Heart right ventricle (tissue), 16 donors: ENCODE data around the gene MAL. TPM values are rescaled to one million over a fixed set of nuclear protein-coding genes. Genes with fewer than 3 reads are reported as not detected.

ENCODE experiments used
- ATAC-seq, 8 donors: fragments of 200-7000 bp; cut with Tn5 transposase; one replicate each; pipeline ENCODE4 v1.9.1; 2020; ENCODE audit warnings: mild to moderate bottlenecking in 8 of 8, moderate library complexity in 8 of 8, moderate number of reproducible peaks in 1 of 8
- DNase-seq, 2 donors: peaks; one replicate each; pipeline ENCODE4 v3.0.0-alpha.2; 2020
- H3K27ac ChIP-seq, 10 donors: fragments of 200-600 bp; sonication (generic) in 2 of 10; one replicate each; pipeline versions ENCODE4 v1.5.0 to v1.8.0; 2020 to 2022; ENCODE audit warnings: mild to moderate bottlenecking in 3 of 10
- H3K27me3 ChIP-seq, 7 donors: fragments of 200-600 bp; one replicate each; pipeline ENCODE4 v1.8.0; 2021 to 2022; ENCODE audit warnings: mild to moderate bottlenecking in 2 of 7
- H3K36me3 ChIP-seq, 9 donors: fragments of 200-600 bp; sonication (generic) in 1 of 9; one replicate each; pipeline versions ENCODE4 v1.5.0 to v1.8.0; 2020 to 2022; ENCODE audit warnings: mild to moderate bottlenecking in 2 of 9
- H3K4me1 ChIP-seq, 9 donors: fragments of 200-600 bp; sonication (generic) in 1 of 9; one replicate each; pipeline versions ENCODE4 v1.5.0 to v1.8.0; 2020 to 2022; ENCODE audit warnings: mild to moderate bottlenecking in 4 of 9
- H3K4me3 ChIP-seq, 10 donors: fragments of 200-600 bp; sonication (generic) in 2 of 10; one replicate each; pipeline versions ENCODE4 v1.5.0 to v1.8.0; 2020 to 2022; ENCODE audit warnings: mild to moderate bottlenecking in 7 of 10, moderate library complexity in 2 of 10
- H3K9me3 ChIP-seq, 11 donors: fragments of 200-600 bp in 10 of 11; sonication (generic) in 2 of 11; one replicate each; pipeline versions ENCODE4 v1.5.0 to v1.8.0; 2013 to 2022; ENCODE audit warnings: mild to moderate bottlenecking in 2 of 11, control low read depth in 1 of 11, moderate library complexity in 1 of 11
- WGBS, 2 donors: extraction: QIAGEN DNeasy Blood & Tissue Kit; methylation state at CpG; one replicate each; pipeline ENCODE4 v1.1.7; 2013; ENCODE audit warnings: inconsistent platforms in 1 of 2; 5-methylcytosine and 5-hydroxymethylcytosine counted together
- intact Hi-C, 10 donors: fragments of 100-400 bp; cut with DNase I; formaldehyde crosslinking; loops; one replicate each; pipeline versions ENCODE4 v1.11.1 to v1.14.2; 2022
- polyA plus RNA-seq, 2 donors: library from polyadenylated mRNA; stranded (reverse); fragments of 200-250 nt; gene quantifications; one replicate each; pipeline ENCODE4 v1.2.3, GENCODE V29; 2013
- total RNA-seq, 10 donors: library from RNA; stranded (reverse); fragmentation: NEBNext Ultra II Directional in 3 of 10; extraction: Animal tissue kit (Norgen Biotek cat#: 25700) in 3 of 10; gene quantifications; one replicate each; pipeline versions ENCODE4 v1.2.1 to v1.2.4, GENCODE V29; 2021 to 2023
- TF ChIP-seq, protein P1 (sequence below), 9 donors: fragments of 200-600 bp; sonication (generic) in 2 of 9; IDR thresholded peaks; one replicate each; pipeline versions ENCODE4 v1.5.0 to v1.8.0; 2021 to 2022; ENCODE audit warnings: antibody characterized with exemption in 9 of 9, mild to moderate bottlenecking in 5 of 9, moderate library complexity in 1 of 9
- donor health status: Arrhythmogenic right ventricular cardiomyopathy.
- donor health status: ischemic (EF 13 %, LVEDD 7.1; RV severe dilation, severe dysfunction).
- donor health status: healthy with polysubstance abuse.
- donor health status: DM: no; HTN: yes; CAD: no.
- donor health status: DM: no; HTN: no; CAD: no.
- donor health status: ischemic (EF 25% LVEDD 6.9; RV normal size, moderate dysfunction).
- donor health status: ischemic (EF 25% LVEDD 5.7; RV mildly dilated, moderate dysfunction).
- donor health status: healthy.
- donor health status: DM: yes; HTN: yes; CAD: no.
- donor health status: Ischemic cardiomyopathy.
- donor health status: ischemic (EF 35%, LVEDD 5.7; RV mildly dilated, moderate dysfunction).
- donor health status: nonischemic (EF 11% LVEDD 7.7; RV severe dilation, severe dysfunction).
- donor health status: DM: yes; HTN: yes; CAD: no.
- donor health status: PGD.
- donor health status: ischemic (EF 29% LVEDD 5.4; RV normal size, mild dysfunction).
- donor health status: nonischemic (EF 23%, LVEDD 6.1; RV moderate dilation, normal function).

MAL gene
- total and polyA plus RNA-seq, 12 donors, result 1.5 to 10.5 (median 3.6) TPM

DNA sequence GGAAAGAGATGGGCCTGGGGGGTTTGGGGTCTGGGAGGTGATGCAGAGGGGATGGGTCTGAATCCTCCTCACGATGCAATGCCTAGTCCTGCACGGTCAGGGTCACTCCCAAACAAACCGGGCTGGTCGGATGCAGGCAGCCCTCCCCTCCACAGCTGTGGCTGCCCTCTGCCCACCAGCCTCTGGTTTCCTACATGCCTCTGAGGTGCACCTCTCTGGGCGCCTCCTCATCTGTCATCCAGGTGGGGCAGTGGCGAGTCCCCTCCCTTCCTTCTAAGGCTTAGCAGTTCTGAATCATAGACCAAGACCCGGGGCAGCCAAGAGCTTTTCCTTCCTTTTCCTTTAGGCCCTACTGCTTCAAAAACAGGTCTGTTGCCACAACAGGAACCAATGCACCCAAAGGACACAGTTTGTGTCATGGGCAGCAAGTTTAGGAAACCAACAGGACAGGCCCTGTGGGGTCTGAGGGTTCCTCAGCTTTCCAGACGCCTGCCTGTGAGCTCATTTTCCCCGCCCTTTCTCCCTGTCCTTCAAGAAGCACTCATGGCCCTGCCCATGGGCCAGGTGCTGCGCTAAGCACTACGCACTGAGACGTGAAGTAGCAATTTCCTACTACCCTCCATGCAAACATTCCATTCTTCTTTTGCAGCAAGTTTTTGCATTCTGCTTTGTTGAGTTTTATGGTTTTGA is 6.5 kb upstream of the MAL start:
- Histone ChIP-seq H3K4me3 (no peak overlapping the region), H3K36me3 (no peaks in the 10 kb centered on the region), H3K4me1 (peaks cover 0 to 3% (median 0%) of the 10 kb centered on the region in 9 donors), H3K9me3 (no peaks in the 10 kb centered on the region), H3K27me3 (peaks cover 5 to 37% (median 23%) of the 10 kb centered on the region in 7 donors), H3K27ac (no peak overlapping the region)
- DNase-seq, result no peak
- WGBS, 2 donors, result 81% methylated on average over 12 of the region's 12 CpGs
- intact Hi-C loops, result no loop called here
- TF ChIP-seq, protein P1, sequence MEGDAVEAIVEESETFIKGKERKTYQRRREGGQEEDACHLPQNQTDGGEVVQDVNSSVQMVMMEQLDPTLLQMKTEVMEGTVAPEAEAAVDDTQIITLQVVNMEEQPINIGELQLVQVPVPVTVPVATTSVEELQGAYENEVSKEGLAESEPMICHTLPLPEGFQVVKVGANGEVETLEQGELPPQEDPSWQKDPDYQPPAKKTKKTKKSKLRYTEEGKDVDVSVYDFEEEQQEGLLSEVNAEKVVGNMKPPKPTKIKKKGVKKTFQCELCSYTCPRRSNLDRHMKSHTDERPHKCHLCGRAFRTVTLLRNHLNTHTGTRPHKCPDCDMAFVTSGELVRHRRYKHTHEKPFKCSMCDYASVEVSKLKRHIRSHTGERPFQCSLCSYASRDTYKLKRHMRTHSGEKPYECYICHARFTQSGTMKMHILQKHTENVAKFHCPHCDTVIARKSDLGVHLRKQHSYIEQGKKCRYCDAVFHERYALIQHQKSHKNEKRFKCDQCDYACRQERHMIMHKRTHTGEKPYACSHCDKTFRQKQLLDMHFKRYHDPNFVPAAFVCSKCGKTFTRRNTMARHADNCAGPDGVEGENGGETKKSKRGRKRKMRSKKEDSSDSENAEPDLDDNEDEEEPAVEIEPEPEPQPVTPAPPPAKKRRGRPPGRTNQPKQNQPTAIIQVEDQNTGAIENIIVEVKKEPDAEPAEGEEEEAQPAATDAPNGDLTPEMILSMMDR (IDR thresholded peaks at IDR 0.05), result no peak
- ATAC-seq, result no peak

DNA sequence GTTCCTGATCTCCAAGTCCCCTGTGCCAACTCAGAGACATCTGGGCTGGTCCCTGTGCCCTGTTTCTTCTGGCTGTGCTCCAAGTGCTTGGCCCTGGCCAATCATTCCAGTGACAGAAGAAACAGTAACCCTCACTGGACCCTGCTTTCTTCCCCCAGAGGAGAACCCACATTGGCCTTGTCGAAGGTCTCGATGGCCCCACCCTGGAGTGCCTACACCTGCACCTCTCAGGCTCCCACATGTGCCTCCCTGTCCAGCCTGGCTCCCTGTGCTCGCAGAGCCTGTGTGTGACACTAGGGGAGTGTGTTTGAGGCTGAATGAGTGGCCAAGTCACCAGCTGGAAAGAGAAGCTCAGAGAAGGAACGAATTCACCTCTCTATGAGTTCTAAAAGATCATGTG is 5.9 kb upstream of the MAL start:
- no peak overlapping the region for H3K27ac ChIP-seq
- ATAC-seq (no peak), DNase-seq (no peak)
- H3K36me3 ChIP-seq, result no peaks in the 10 kb centered on the region
- intact Hi-C loops, result no loop called here
- no peaks in the 10 kb centered on the region for H3K9me3 ChIP-seq
- peaks cover 5 to 42% (median 28%) of the 10 kb centered on the region in 7 donors for H3K27me3 ChIP-seq
- H3K4me3 ChIP-seq, result no peak overlapping the region
- TF ChIP-seq, protein P1 (IDR thresholded peaks at IDR 0.05), result no peak
- peaks cover 0 to 4% (median 2%) of the 10 kb centered on the region in 9 donors for H3K4me1 ChIP-seq
- 76 to 77% methylated on average over 4 of the region's 4 CpGs for WGBS, 2 donors

DNA sequence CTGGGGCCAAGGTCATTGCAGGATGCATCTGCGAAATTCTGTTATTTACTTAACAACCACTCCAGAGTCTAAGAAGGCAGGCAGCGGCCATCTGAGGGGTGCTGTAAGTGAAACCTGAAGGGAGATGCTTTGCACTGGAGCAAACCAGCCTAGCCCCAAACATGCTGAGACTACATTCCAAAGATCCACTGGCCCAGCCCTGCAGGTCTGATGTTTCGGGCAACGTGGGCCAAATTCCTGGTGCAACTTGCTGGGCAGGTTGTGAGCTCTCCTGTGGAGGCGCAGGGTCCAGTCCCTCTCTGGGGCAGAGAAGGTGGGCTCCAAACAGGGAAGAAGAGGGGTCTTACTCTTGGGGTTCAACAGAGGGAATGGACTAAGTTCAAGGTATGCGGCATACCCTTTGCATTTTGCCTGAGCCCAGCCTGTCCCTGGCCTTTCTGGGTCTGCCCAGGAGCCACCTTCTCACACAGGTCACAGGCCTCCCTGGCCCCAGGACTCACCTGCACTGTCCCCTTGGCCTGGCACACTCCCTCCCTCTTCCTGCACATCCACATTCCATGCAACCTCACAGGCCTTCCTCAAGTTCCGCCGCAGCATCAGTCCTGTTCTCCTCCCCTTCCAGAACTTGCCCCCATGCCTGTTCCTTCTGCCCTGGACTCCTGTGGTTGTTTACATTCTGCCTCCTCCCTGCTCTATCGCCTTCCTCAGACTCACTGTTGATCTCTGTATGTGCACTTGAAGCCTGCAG is 5.1 kb upstream of the MAL start:
- Histone ChIP-seq H3K27me3 (peaks cover 5 to 51% (median 37%) of the 10 kb centered on the region in 7 donors), H3K36me3 (no peaks in the 10 kb centered on the region), H3K4me3 (no peak overlapping the region), H3K4me1 (peaks cover 0 to 13% (median 9%) of the 10 kb centered on the region in 9 donors), H3K9me3 (no peaks in the 10 kb centered on the region), H3K27ac (no peak overlapping the region)
- TF ChIP-seq, protein P1 (IDR thresholded peaks at IDR 0.05), result no peak
- 82 to 87% methylated on average over 9 of the region's 9 CpGs for WGBS, 2 donors
- ATAC-seq (no peak), DNase-seq (no peak)
- intact Hi-C loops, result loop anchor here in 8 of 10 donors (5.0 to 10.0 kb wide), 5 partner anchors 54 to 102 kb away; partner anchors contain the start of gene MRPS5 (in 2 of the 8)

DNA sequence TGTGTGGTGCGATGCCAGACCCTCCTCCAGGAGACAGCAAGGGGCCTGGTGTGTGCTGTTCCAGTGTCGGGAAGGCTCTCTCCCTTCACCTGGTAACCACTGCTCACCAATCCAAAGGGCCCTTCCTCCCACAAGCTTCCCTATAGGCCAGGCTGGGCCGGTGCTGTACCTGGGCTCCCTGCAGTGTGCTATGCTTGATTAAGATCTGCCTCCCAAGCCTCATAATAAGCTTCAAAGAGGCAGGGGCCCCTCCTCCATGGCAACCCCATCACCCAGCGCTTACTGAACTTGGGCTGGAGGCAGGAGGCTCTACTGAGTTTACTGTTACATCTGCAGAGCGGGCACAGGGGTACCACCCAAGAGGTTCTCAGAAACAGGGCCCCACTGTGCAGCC is 4.5 kb upstream of the MAL start:
- TF ChIP-seq, protein P1 (IDR thresholded peaks at IDR 0.05), result no peak
- Histone ChIP-seq H3K36me3 (no peaks in the 10 kb centered on the region), H3K4me1 (peaks cover 0 to 16% (median 11%) of the 10 kb centered on the region in 9 donors), H3K27me3 (peaks cover 5 to 57% (median 42%) of the 10 kb centered on the region in 7 donors), H3K4me3 (no peak overlapping the region), H3K27ac (no peak overlapping the region), H3K9me3 (no peaks in the 10 kb centered on the region)
- 76 to 78% methylated on average over 5 of the region's 5 CpGs for WGBS, 2 donors
- ATAC-seq (no peak), DNase-seq (no peak)
- intact Hi-C loops, result loop anchor here in 8 of 10 donors (5.0 to 10.0 kb wide), 5 partner anchors 54 to 101 kb away; partner anchors contain the start of gene MRPS5 (in 2 of the 8)
